H1 (cell line): ENCODE data around the gene DRC7. TPM values are rescaled to one million over a fixed set of nuclear protein-coding genes. Genes with fewer than 3 reads are reported as not detected.

Experiments
- CTCF ChIA-PET: fragments of 300-600 bp; sonication (Branson Sonifier 250); formaldehyde crosslinking; loops from one replicate; lab custom pipeline; 2021; ENCODE audit not compliant: partially characterized antibody; lab: Charles Lee
- POLR2A ChIA-PET: fragments of 300-600 bp; sonication (Branson Sonifier 250); formaldehyde crosslinking; loops from one replicate; lab custom pipeline; 2021; ENCODE audit warnings: inconsistent platforms; ENCODE audit not compliant: partially characterized antibody; lab: Charles Lee
- DNase-seq, 2 experiments: peaks; one replicate each; pipeline versions ENCODE4 v3.0.0 to v3.0.0-alpha.2; 2010 to 2022; ENCODE audit warnings: low spot score in 2 of 2, low read depth in 1 of 2, mixed read lengths in 1 of 2
- FAIRE-seq: peaks from 2 replicates; lab custom pipeline; 2011; peaks lifted over from hg19 to GRCh38; lab: Jason Lieb, UNC
- H2AFZ ChIP-seq: 2 replicates; pipeline ENCODE4 v1.8.1; 2012; ENCODE audit warnings: low read length, inconsistent platforms
- H2AK5ac ChIP-seq: 2 replicates; pipeline ENCODE4 v1.6.1; 2013; ENCODE audit warnings: low read depth, low read length
- H2BK120ac ChIP-seq: replicated peaks from 2 replicates; pipeline ENCODE3; 2013; ENCODE audit warnings: low read depth, low read length, inconsistent platforms
- H2BK12ac ChIP-seq: 2 replicates; pipeline ENCODE4 v1.6.1; 2013; ENCODE audit warnings: low read depth, low read length
- H2BK15ac ChIP-seq: 2 replicates; pipeline ENCODE4 v1.6.1; 2013; ENCODE audit warnings: low read length
- H2BK20ac ChIP-seq: 2 replicates; pipeline ENCODE4 v1.6.1; 2013; ENCODE audit warnings: low read length
- H2BK5ac ChIP-seq: 2 replicates; pipeline ENCODE4 v1.6.1; 2013; ENCODE audit warnings: low read depth, low read length
- H3K14ac ChIP-seq: 2 replicates; pipeline ENCODE4 v1.6.1; 2013; ENCODE audit warnings: inconsistent platforms; ENCODE audit not compliant: insufficient read length
- H3K18ac ChIP-seq: 2 replicates; pipeline ENCODE4 v1.6.1; 2013; ENCODE audit warnings: low read length; ENCODE audit errors: extremely low read depth
- H3K23ac ChIP-seq: 2 replicates; pipeline ENCODE4 v1.6.1; 2013; ENCODE audit warnings: inconsistent platforms; ENCODE audit not compliant: insufficient read length
- H3K23me2 ChIP-seq: 2 replicates; pipeline ENCODE4 v1.6.1; 2013; ENCODE audit warnings: low read depth, low read length
- H3K27ac ChIP-seq: 2 replicates; pipeline ENCODE4 v1.6.1; 2011; ENCODE audit warnings: low read depth, low read length, inconsistent platforms
- H3K27me3 ChIP-seq, 4 experiments: replicated peaks in 1 of 4; 1 replicate in 1 of 4; 2 replicates in 3 of 4; pipeline versions ENCODE4 v1.6.1 to v1.8.1; 2011 to 2013; ENCODE audit warnings: low read length in 3 of 4, mild to moderate bottlenecking in 3 of 4, inconsistent platforms in 2 of 4, mixed read lengths in 2 of 4, moderate library complexity in 1 of 4; ENCODE audit not compliant: control insufficient read depth in 3 of 4, insufficient read depth in 3 of 4; ENCODE audit errors: extremely low read depth in 1 of 4
- H3K36me3 ChIP-seq, 4 experiments: 2 replicates each; pipeline versions ENCODE4 v1.6.1 to v1.8.1; 2011 to 2013; ENCODE audit warnings: mild to moderate bottlenecking in 4 of 4, low read length in 3 of 4, moderate library complexity in 2 of 4, control low read depth in 1 of 4, inconsistent platforms in 1 of 4; ENCODE audit not compliant: insufficient read depth in 4 of 4, control insufficient read depth in 2 of 4
- H3K4ac ChIP-seq: replicated peaks from 2 replicates; pipeline ENCODE3; 2013; ENCODE audit warnings: low read length, low read depth, mixed read lengths, inconsistent platforms; ENCODE audit not compliant: insufficient read length
- H3K4me1 ChIP-seq, 4 experiments: replicated peaks in 1 of 4; 1 replicate in 1 of 4; 2 replicates in 3 of 4; pipeline versions ENCODE4 v1.6.1 to v1.8.1; 2011 to 2013; ENCODE audit warnings: low read length in 3 of 4, inconsistent platforms in 2 of 4, mixed read lengths in 1 of 4; ENCODE audit not compliant: insufficient read depth in 4 of 4, control insufficient read depth in 3 of 4
- H3K4me2 ChIP-seq, 2 experiments: 2 replicates each; pipeline versions ENCODE4 v1.6.1 to v1.8.1; 2011 to 2013; ENCODE audit warnings: low read depth in 2 of 2, low read length in 2 of 2, control low read depth in 1 of 2, inconsistent platforms in 1 of 2, mild to moderate bottlenecking in 1 of 2; ENCODE audit not compliant: insufficient read depth in 1 of 2
- H3K4me3 ChIP-seq, 4 experiments: fragments of 200-600, 300-600 bp in 1 of 4; sonication (generic), shearing (Covaris generic), sonication (Bioruptor Twin) in 1 of 4; 2 replicates each; pipeline versions ENCODE4 v1.5.1 to v1.8.1; 2011 to 2016; ENCODE audit warnings: low read length in 4 of 4, low read depth in 3 of 4, control low read depth in 2 of 4, inconsistent platforms in 2 of 4, mild to moderate bottlenecking in 2 of 4, mixed read lengths in 1 of 4, moderate library complexity in 1 of 4; ENCODE audit not compliant: insufficient read depth in 2 of 4; ENCODE audit errors: extremely low read depth in 1 of 4
- H3K56ac ChIP-seq: replicated peaks from 2 replicates; pipeline ENCODE3; 2013; ENCODE audit warnings: low read depth, mild to moderate bottlenecking, mixed read lengths, low read length, inconsistent platforms; ENCODE audit not compliant: insufficient read length
- H3K79me1 ChIP-seq: 2 replicates; pipeline ENCODE4 v1.6.1; 2013; ENCODE audit warnings: low read depth, low read length, control low read depth
- H3K79me2 ChIP-seq, 2 experiments: 2 replicates each; pipeline versions ENCODE4 v1.6.1 to v1.8.1; 2012 to 2013; ENCODE audit warnings: low read length in 2 of 2, mild to moderate bottlenecking in 2 of 2, inconsistent platforms in 1 of 2; ENCODE audit not compliant: insufficient read depth in 2 of 2, control insufficient read depth in 1 of 2
- H3K9ac ChIP-seq, 4 experiments: replicated peaks in 1 of 4; 1 replicate in 1 of 4; 2 replicates in 3 of 4; pipeline versions ENCODE4 v1.6.1 to v1.8.1; 2011 to 2013; ENCODE audit warnings: low read depth in 3 of 4, low read length in 3 of 4, control low read depth in 2 of 4, mild to moderate bottlenecking in 2 of 4, moderate library complexity in 2 of 4, inconsistent platforms in 1 of 4; ENCODE audit errors: extremely low read depth in 1 of 4
- H3K9me3 ChIP-seq, 2 experiments: 2 replicates each; pipeline versions ENCODE4 v1.6.1 to v1.8.1; 2012 to 2013; ENCODE audit warnings: mild to moderate bottlenecking in 2 of 2, moderate library complexity in 2 of 2, control low read depth in 1 of 2, inconsistent platforms in 1 of 2, low read depth in 1 of 2, low read length in 1 of 2, mixed read lengths in 1 of 2; ENCODE audit not compliant: insufficient read depth in 2 of 2
- H4K20me1 ChIP-seq, 2 experiments: replicated peaks in 1 of 2; 2 replicates each; pipeline versions ENCODE3 to v1.8.1; 2011 to 2013; ENCODE audit warnings: inconsistent platforms in 2 of 2, low read length in 2 of 2, mild to moderate bottlenecking in 1 of 2; ENCODE audit not compliant: insufficient read depth in 2 of 2, control insufficient read depth in 1 of 2
- H4K5ac ChIP-seq: 2 replicates; pipeline ENCODE4 v1.6.1; 2013; ENCODE audit warnings: low read length, low read depth, mixed read lengths, inconsistent platforms; ENCODE audit not compliant: insufficient read length
- H4K8ac ChIP-seq: 2 replicates; pipeline ENCODE4 v1.8.0; 2013; ENCODE audit warnings: mild to moderate bottlenecking, moderate library complexity, low read length, inconsistent platforms; ENCODE audit not compliant: insufficient read depth; ENCODE audit errors: extremely low read depth
- H4K91ac ChIP-seq: replicated peaks from 2 replicates; pipeline ENCODE3; 2013; ENCODE audit warnings: low read length, mixed read lengths, inconsistent platforms; ENCODE audit not compliant: insufficient read length
- ASH2L ChIP-seq: fragments of 200-600, 300-600 bp; sonication (generic); IDR thresholded peaks from one replicate; pipeline ENCODE4 v1.7.1; 2017; ENCODE audit warnings: low read length
- BACH1 ChIP-seq: IDR thresholded peaks from 2 replicates; pipeline ENCODE4 v1.6.1; 2012; ENCODE audit warnings: low read length, improper control_type of control experiment
- BRCA1 ChIP-seq: IDR thresholded peaks from 2 replicates; pipeline ENCODE4 v1.6.1; 2012; ENCODE audit warnings: low read depth, low read length, improper control_type of control experiment
- CEBPB ChIP-seq: IDR thresholded peaks from 2 replicates; pipeline ENCODE4 v1.6.1; 2012; ENCODE audit warnings: low read depth, low read length
- CREB1 ChIP-seq: IDR thresholded peaks from 2 replicates; pipeline ENCODE4 v1.6.1; 2012; ENCODE audit warnings: inconsistent platforms
- HDAC2 ChIP-seq, 2 experiments: fragments of 300-600 bp in 1 of 2; sonication (generic) in 1 of 2; IDR thresholded peaks; 2 replicates each; pipeline ENCODE4 v1.6.1; 2011 to 2012; ENCODE audit warnings: low read depth in 2 of 2, low read length in 2 of 2, mild to moderate bottlenecking in 2 of 2, moderate library complexity in 2 of 2, borderline replicate concordance in 1 of 2, inconsistent platforms in 1 of 2
- JUN ChIP-seq: IDR thresholded peaks from 2 replicates; pipeline ENCODE4 v1.6.1; 2011; ENCODE audit warnings: low read depth, mild to moderate bottlenecking, improper control_type of control experiment, low read length
- KDM1A ChIP-seq: fragments of 200-600, 300-600 bp; sonication (generic); IDR thresholded peaks from 2 replicates; pipeline ENCODE4 v1.7.1; 2016; ENCODE audit warnings: mild to moderate bottlenecking, low read length, borderline replicate concordance
- RNF2 ChIP-seq: fragments of 200-900, 300-1000 bp; sonication (generic); IDR thresholded peaks from 2 replicates; pipeline ENCODE4 v1.7.1; 2016; ENCODE audit warnings: borderline replicate concordance, low read depth, mild to moderate bottlenecking, antibody characterized with exemption, low read length; ENCODE audit not compliant: poor library complexity, severe bottlenecking; ENCODE audit errors: missing control alignments
- SAP30 ChIP-seq: fragments of 300-600 bp; sonication (generic); IDR thresholded peaks from 2 replicates; pipeline ENCODE4 v1.7.1; 2012; ENCODE audit warnings: low read length, moderate library complexity, mild to moderate bottlenecking, inconsistent platforms; ENCODE audit not compliant: insufficient read depth, insufficient replicate concordance
- TAF1 ChIP-seq: IDR thresholded peaks from 2 replicates; pipeline ENCODE4 v1.6.1; 2011; ENCODE audit warnings: mild to moderate bottlenecking, low read depth, low read length
- TCF12 ChIP-seq: IDR thresholded peaks from 2 replicates; pipeline ENCODE4 v1.6.1; 2011; ENCODE audit warnings: low read depth, mild to moderate bottlenecking, low read length
- TEAD4 ChIP-seq: IDR thresholded peaks from 2 replicates; pipeline ENCODE4 v1.6.1; 2012; ENCODE audit warnings: low read depth, low read length, inconsistent platforms, mixed read lengths
- YY1 ChIP-seq: IDR thresholded peaks from 2 replicates; pipeline ENCODE4 v1.6.1; 2011; ENCODE audit warnings: low read depth, mild to moderate bottlenecking, low read length
- WGBS, 2 experiments: shearing (Covaris generic) in 1 of 2; methylation state at CpG; one replicate each; pipeline versions ENCODE4 v1.1.6 to v1.1.7; 2013 to 2015; ENCODE audit warnings: low lambda C conversion rate in 2 of 2, mixed read lengths in 2 of 2, inconsistent platforms in 1 of 2, low coverage in 1 of 2, missing lambda C conversion rate in 1 of 2; ENCODE audit not compliant: insufficient replicate concordance in 2 of 2, insufficient coverage in 1 of 2, insufficient read length in 1 of 2; ENCODE audit errors: extremely low coverage in 1 of 2, missing lambda C conversion rate in 1 of 2; 5-methylcytosine and 5-hydroxymethylcytosine counted together
- polyA plus RNA-seq, 7 experiments: library from polyadenylated mRNA; depleted of rRNA in 3 of 7; stranded (reverse) in 5 of 7; unstranded in 2 of 7; fragments of >200 nt in 5 of 7; fragments of 200-250 nt in 2 of 7; gene quantifications; 1 replicate in 5 of 7; 2 replicates in 1 of 7; 4 replicates in 1 of 7; pipeline versions ENCODE4 v1.2.1 to v1.2.3, GENCODE V29; 2011 to 2013; ENCODE audit warnings: missing spikeins in 2 of 7, mixed read lengths in 2 of 7
- total RNA-seq: library from RNA; stranded (reverse); fragmentation: NEBNext Ultra II Directional; extraction: Animal tissue kit (Norgen Biotek cat#: 25700); gene quantifications from 2 replicates; pipeline ENCODE4 v1.2.1, GENCODE V29; 2021

DRC7 gene
- total and polyA plus RNA-seq, 2 of the 8 experiments (the other 6 are each of a cell fraction or from before 2014, with no cell fraction given), result 0.14 TPM; not detected in 1

GRCh38 chr16:57688487-57688986 is 6.1 kb upstream of the DRC7 start:
- H3K9me3 ChIP-seq, result no peaks in the 10 kb centered on the region
- H2AFZ ChIP-seq, result no peak overlapping the region
- H3K23ac ChIP-seq, result no peak overlapping the region
- no peaks in the 10 kb centered on the region for H3K27me3 ChIP-seq
- no peak overlapping the region for H4K91ac ChIP-seq
- no peak overlapping the region for H3K4me3 ChIP-seq
- H2BK15ac ChIP-seq, result no peak overlapping the region; the same call in 1 of the 2 replicates
- H2BK20ac ChIP-seq, result no peak overlapping the region
- H4K8ac ChIP-seq, result no peak overlapping the region
- H3K9ac ChIP-seq, result no peak overlapping the region
- H3K36me3 ChIP-seq, result no peaks in the 10 kb centered on the region
- H3K56ac ChIP-seq, result no peak overlapping the region
- H3K18ac ChIP-seq, result no peak overlapping the region
- DNase-seq (no peak), FAIRE-seq (no peak)
- POLR2A ChIA-PET, result interaction anchor here (1.0 to 2.1 kb wide), 2 partner anchors 11 to 14 kb away, joined by 4 to 6 read pairs; no protein-coding TSS in a partner anchor
- WGBS, 2 experiments, result 73% methylated on average over 4 of the region's 4 CpGs; no CpG with 5 or more reads in 1 of the 2 experiments
- no peak overlapping the region for H2BK120ac ChIP-seq
- H3K4ac ChIP-seq, result no peak overlapping the region
- no peaks in the 10 kb centered on the region for H4K20me1 ChIP-seq
- H4K5ac ChIP-seq, result no peak overlapping the region
- H3K27ac ChIP-seq, result no peak overlapping the region
- no peaks in the 10 kb centered on the region for H3K79me2 ChIP-seq
- peaks cover 0 to 7% (median under 1%) of the 10 kb centered on the region in 4 experiments; a peak in 1 of 7 replicates for H3K4me1 ChIP-seq
- no peaks in the 10 kb centered on the region for H3K79me1 ChIP-seq
- CTCF ChIA-PET, result interaction anchor here (0.8 to 1.4 kb wide), 3 partner anchors 39 to 214 kb away, joined by 3 read pairs; no protein-coding TSS in a partner anchor
- no peak overlapping the region for H2BK12ac ChIP-seq
- no peak overlapping the region for H3K4me2 ChIP-seq
- no peak overlapping the region for H2BK5ac ChIP-seq
- no peak overlapping the region for H3K14ac ChIP-seq
- H3K23me2 ChIP-seq, result no peaks in the 10 kb centered on the region
- H2AK5ac ChIP-seq, result no peak overlapping the region
- TF ChIP-seq CREB1, result no peak
- TF ChIP-seq TEAD4, result no peak
- no peak for TF ChIP-seq ASH2L
- TF ChIP-seq SAP30, result no peak
- no peak for TF ChIP-seq JUN
- no peak for TF ChIP-seq BACH1
- no peak for TF ChIP-seq RNF2
- no peak for TF ChIP-seq YY1
- no peak for TF ChIP-seq KDM1A
- no peak for TF ChIP-seq TCF12
- TF ChIP-seq BRCA1, result no peak
- TF ChIP-seq HDAC2 (IDR thresholded peaks at IDR 0.05; ENCODE audit: borderline replicate concordance in 1 of 2, low read depth in 2 of 2, low read length in 2 of 2), result no peak
- TF ChIP-seq TAF1, result no peak
- TF ChIP-seq CEBPB, result no peak
